ENCODE results near the gene RP2.

The RP2 gene

DNA sequence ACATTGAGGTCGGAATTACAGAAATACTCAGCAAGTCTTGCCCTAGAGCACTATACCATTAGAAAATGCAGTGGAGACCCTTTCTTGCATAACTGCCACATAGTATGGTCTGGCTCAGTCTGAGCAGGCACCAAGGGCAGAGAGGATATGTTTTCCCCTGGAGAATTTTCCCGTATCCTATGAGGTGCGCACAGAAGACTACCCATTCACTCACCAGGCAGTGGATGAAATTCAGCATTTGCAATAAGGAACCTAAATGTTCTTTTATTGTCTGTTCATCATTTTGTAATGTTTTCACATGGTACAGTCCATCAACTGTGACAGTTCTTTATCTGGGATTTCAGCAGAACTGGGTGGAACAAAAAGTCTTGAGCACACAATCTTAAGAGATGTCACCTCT lies 90.9 kb downstream of the RP2 start:
- no peak overlapping the region for H2BK15ac ChIP-seq (replicated peaks; ENCODE audit: low read depth)
- no CpG with 5 or more reads among the region's 3 CpGs for WGBS (ENCODE audit: extremely low coverage, insufficient coverage, low lambda C conversion rate)

DNA sequence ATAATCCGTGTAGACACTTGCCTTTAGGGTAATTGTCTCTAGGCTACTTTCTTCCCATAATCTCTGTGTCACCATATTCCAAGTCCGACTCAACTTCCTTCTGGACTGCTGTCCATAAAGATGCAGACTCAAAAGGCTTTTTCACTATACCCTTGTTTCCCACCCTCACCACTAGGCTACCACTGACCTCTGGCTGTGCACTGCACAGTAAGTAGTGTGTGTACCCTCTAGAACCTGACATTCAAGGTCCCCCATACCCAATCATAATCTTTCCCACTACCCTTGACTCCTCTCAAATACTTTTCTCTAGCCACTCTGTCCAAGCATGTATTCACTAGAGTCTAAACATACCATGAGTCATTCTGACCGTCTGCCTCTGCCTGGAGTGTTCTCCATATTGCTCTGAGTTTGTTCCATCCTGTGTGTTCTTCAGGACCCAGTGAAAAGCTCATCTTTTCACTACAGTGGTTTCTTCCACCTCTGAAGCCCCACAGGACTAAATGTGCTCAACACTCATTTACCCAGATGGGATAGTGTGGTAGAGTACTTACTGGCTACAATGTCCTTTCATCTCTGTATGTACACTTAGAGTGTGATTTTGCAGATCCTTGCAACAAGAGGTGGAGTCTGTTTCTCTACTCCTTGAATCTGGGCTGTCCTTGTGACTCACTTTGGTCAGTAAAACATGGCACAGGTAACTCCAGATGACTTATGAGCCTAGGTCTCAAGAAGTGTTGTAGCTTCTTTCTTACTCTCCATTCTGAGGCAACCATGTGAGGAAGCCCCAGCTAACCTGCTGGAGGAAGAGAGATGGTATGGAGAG lies 92.8 kb downstream of the RP2 start:
- peaks cover 1% of the 10 kb centered on the region for H3K79me2 ChIP-seq (ENCODE audit: control insufficient read depth, insufficient read depth, low read length)
- no peak overlapping the region for H3K9ac ChIP-seq (ENCODE audit: low read length)
- no peak overlapping the region for H3K23ac ChIP-seq (ENCODE audit: low read length)
- H3K36me3 ChIP-seq (ENCODE audit: control insufficient read depth, insufficient read depth, low read length), result no peaks in the 10 kb centered on the region
- no peak overlapping the region for H3K56ac ChIP-seq (ENCODE audit: low read length)
- H2BK15ac ChIP-seq (replicated peaks; ENCODE audit: low read depth), result no peak overlapping the region
- no CpG with 5 or more reads among the region's 3 CpGs for WGBS (ENCODE audit: extremely low coverage, insufficient coverage, low lambda C conversion rate)
- no peak overlapping the region for H3K4ac ChIP-seq (ENCODE audit: low read depth, low read length)
- no peak overlapping the region for H2BK5ac ChIP-seq (ENCODE audit: low read length)
- no peaks in the 10 kb centered on the region for H3K79me1 ChIP-seq (ENCODE audit: low read length)
- H4K8ac ChIP-seq (ENCODE audit: low read depth, low read length), result no peak overlapping the region
- no peak overlapping the region for H2AK5ac ChIP-seq (ENCODE audit: low read length)
- H3K4me2 ChIP-seq (ENCODE audit: low read length), result no peak overlapping the region
- H3K18ac ChIP-seq (ENCODE audit: low read length), result no peak overlapping the region
- no peak overlapping the region for H2BK120ac ChIP-seq (ENCODE audit: low read depth, low read length)
- no peaks in the 10 kb centered on the region for H3K4me1 ChIP-seq (ENCODE audit: control insufficient read depth, low read depth, low read length)
- no peak overlapping the region for H3K4me3 ChIP-seq (ENCODE audit: low read length)
- H4K5ac ChIP-seq (ENCODE audit: low read length), result no peak overlapping the region
- no peak for DNase-seq
- no peak overlapping the region for H3K27ac ChIP-seq (ENCODE audit: low read depth, low read length)
- H3K27me3 ChIP-seq (ENCODE audit: insufficient read depth, low read length, poor library complexity), result no peaks in the 10 kb centered on the region

More for the DNA sequence above, 90.9 kb downstream of the RP2 start:
- H3K36me3 ChIP-seq (ENCODE audit: control insufficient read depth, insufficient read depth, low read length), result no peaks in the 10 kb centered on the region
- no peak overlapping the region for H3K23ac ChIP-seq (ENCODE audit: low read length)
- no peak overlapping the region for H2AK5ac ChIP-seq (ENCODE audit: low read length)
- H3K18ac ChIP-seq (ENCODE audit: low read length), result no peak overlapping the region
- H3K4me3 ChIP-seq (ENCODE audit: low read length), result no peak overlapping the region
- H3K4me1 ChIP-seq (ENCODE audit: control insufficient read depth, low read depth, low read length), result no peaks in the 10 kb centered on the region
- no peak overlapping the region for H3K4ac ChIP-seq (ENCODE audit: low read depth, low read length)
- H3K79me2 ChIP-seq (ENCODE audit: control insufficient read depth, insufficient read depth, low read length), result peaks cover 3% of the 10 kb centered on the region
- no peak overlapping the region for H2BK5ac ChIP-seq (ENCODE audit: low read length)
- no peak overlapping the region for H3K56ac ChIP-seq (ENCODE audit: low read length)
- H3K27ac ChIP-seq (ENCODE audit: low read depth, low read length), result no peak overlapping the region
- no peak overlapping the region for H4K8ac ChIP-seq (ENCODE audit: low read depth, low read length)
- no peak overlapping the region for H4K5ac ChIP-seq (ENCODE audit: low read length)
- DNase-seq, result no peak
- H3K79me1 ChIP-seq (ENCODE audit: low read length), result no peaks in the 10 kb centered on the region
- H2BK120ac ChIP-seq (ENCODE audit: low read depth, low read length), result no peak overlapping the region
- H3K27me3 ChIP-seq (ENCODE audit: insufficient read depth, low read length, poor library complexity), result no peaks in the 10 kb centered on the region
- H3K4me2 ChIP-seq (ENCODE audit: low read length), result no peak overlapping the region
- H3K9ac ChIP-seq (ENCODE audit: low read length), result no peak overlapping the region
